HCT116 (cell line): ENCODE data around the gene PPP1R16B.

Experiments
- CTCF ChIP-seq, 3 experiments: fragments of 200-600 bp in 1 of 3; sonication (generic) in 1 of 3; IDR thresholded peaks in 2 of 3; conservative IDR thresholded peaks in 1 of 3; 2 replicates each; pipeline ENCODE4 v1.5.1; 2012 to 2017; ENCODE audit warnings: low read depth in 2 of 3, low read length in 2 of 3, antibody characterized with exemption in 1 of 3, borderline replicate concordance in 1 of 3, control low read depth in 1 of 3, mild to moderate bottlenecking in 1 of 3, mixed read lengths in 1 of 3, mixed run types in 1 of 3, moderate library complexity in 1 of 3; ENCODE audit not compliant: insufficient read depth in 1 of 3
- EZH2 ChIP-seq: fragments of 200-600 bp; sonication (generic); IDR thresholded peaks from 2 replicates; pipeline ENCODE4 v1.6.1; 2017; ENCODE audit warnings: antibody characterized with exemption, mixed run types
- MAX ChIP-seq: IDR thresholded peaks from 2 replicates; pipeline ENCODE4 v1.6.1; 2012
- POLR2A ChIP-seq: IDR thresholded peaks from 2 replicates; pipeline ENCODE4 v1.7.0; 2011; ENCODE audit warnings: borderline replicate concordance; ENCODE audit not compliant: insufficient read depth, insufficient read length; ENCODE audit errors: extremely low read depth
- POLR2AphosphoS5 ChIP-seq: IDR thresholded peaks from 2 replicates; pipeline ENCODE4 v1.6.1; 2011; ENCODE audit warnings: mild to moderate bottlenecking, low read depth, low read length, moderate library complexity
- RAD21 ChIP-seq: IDR thresholded peaks from 2 replicates; pipeline ENCODE4 v1.6.1; 2012; ENCODE audit warnings: low read depth, mild to moderate bottlenecking
- REST ChIP-seq: IDR thresholded peaks from 2 replicates; pipeline ENCODE4 v1.6.1; 2012; ENCODE audit warnings: low read depth
- YY1 ChIP-seq: IDR thresholded peaks from 2 replicates; pipeline ENCODE4 v1.6.1; 2011; ENCODE audit warnings: low read length, low read depth, moderate library complexity, mild to moderate bottlenecking; ENCODE audit not compliant: insufficient replicate concordance; ENCODE audit errors: extremely low read depth
- ZFX ChIP-seq: fragments of 450-650 bp; IDR thresholded peaks from 2 replicates; pipeline ENCODE4 v1.6.1; 2017
- TF ChIP-seq, protein P1 (sequence below): IDR thresholded peaks from 2 replicates; pipeline ENCODE4 v1.6.1; 2012

GRCh38 chr20:38951611-38952010 is 146.1 kb downstream of the PPP1R16B start:
- TF ChIP-seq CTCF (IDR thresholded peaks at IDR 0.05 in 2 of 3, conservative IDR thresholded peaks at IDR 0.05 in 1 of 3; ENCODE audit: borderline replicate concordance in 1 of 3, insufficient read depth in 1 of 3, low read depth in 2 of 3, low read length in 2 of 3) (no peak), EZH2 (no peak), RAD21 (no peak), MAX (no peak), POLR2A (no peak), REST (no peak), POLR2AphosphoS5 (no peak), YY1 (no peak), ZFX (no peak)
- TF ChIP-seq, protein P1, sequence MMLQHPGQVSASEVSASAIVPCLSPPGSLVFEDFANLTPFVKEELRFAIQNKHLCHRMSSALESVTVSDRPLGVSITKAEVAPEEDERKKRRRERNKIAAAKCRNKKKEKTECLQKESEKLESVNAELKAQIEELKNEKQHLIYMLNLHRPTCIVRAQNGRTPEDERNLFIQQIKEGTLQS, result no peak
